BLaER1 (cell line): Measurements from ENCODE around the gene KCTD5.

ENCODE experiments used
- H3K27ac ChIP-seq: shearing (Covaris generic); formaldehyde crosslinking; 2 replicates; pipeline ENCODE4 v1.8.1; 2022
- H3K27me3 ChIP-seq: shearing (Covaris generic); formaldehyde crosslinking; 2 replicates; pipeline ENCODE4 v1.8.1; 2022
- H3K36me3 ChIP-seq: shearing (Covaris generic); formaldehyde crosslinking; 2 replicates; pipeline ENCODE4 v1.8.1; 2022
- H3K4me1 ChIP-seq: shearing (Covaris generic); formaldehyde crosslinking; 2 replicates; pipeline ENCODE4 v1.8.1; 2022
- H3K4me2 ChIP-seq: shearing (Covaris generic); formaldehyde crosslinking; 2 replicates; pipeline ENCODE4 v1.8.1; 2022
- H3K4me3 ChIP-seq: shearing (Covaris generic); formaldehyde crosslinking; 2 replicates; pipeline ENCODE4 v1.8.1; 2022
- H3K9ac ChIP-seq: shearing (Covaris generic); formaldehyde crosslinking; 2 replicates; pipeline ENCODE4 v1.8.1; 2022
- H3K9me3 ChIP-seq: shearing (Covaris generic); formaldehyde crosslinking; 2 replicates; pipeline ENCODE4 v1.8.1; 2022
- H4K20me1 ChIP-seq: shearing (Covaris generic); formaldehyde crosslinking; 2 replicates; pipeline ENCODE4 v1.8.1; 2022
- Cebpa-rat ChIP-seq: shearing (Covaris generic); IDR thresholded peaks from 2 replicates; pipeline ENCODE4 v1.8.1; 2022

KCTD5 gene

DNA sequence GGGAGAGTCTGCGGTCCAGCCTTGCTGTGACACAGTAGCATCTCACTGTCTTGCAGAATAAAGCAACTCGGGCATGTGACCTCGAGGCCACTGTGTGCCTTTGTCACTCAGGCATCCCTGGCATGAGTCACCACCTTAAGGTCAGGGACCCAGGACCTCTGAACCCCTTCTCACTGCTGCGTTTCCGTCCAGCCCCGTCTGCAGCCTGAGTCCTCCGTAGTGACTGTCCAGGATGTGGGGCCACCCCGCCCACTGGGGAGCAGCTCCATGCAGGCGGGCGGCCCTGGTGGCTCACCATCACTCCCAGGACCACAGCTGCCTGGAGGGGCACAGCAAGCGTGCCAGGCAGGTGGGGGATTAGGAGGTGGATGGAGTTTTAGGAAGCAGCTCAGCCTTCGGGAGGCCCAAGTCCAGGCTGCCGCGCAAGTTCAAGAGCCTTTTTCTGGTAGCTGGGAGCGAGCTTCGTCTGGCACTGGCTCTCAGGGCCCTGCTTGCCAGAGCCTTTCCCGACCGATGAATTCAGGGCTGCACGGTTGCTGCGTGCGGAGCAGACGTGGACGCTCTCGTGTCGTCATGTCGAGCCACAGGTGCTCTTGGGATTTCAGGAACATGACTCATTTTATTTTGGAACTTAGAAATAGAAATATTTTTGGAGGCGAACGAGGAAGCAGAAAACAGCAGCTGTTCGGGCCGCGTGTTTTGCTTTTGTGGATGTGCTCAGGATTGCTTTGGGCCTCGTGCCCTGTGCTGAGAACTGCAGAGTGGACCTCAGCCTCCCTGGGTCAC, 16.8 kb downstream of the KCTD5 start:
- peaks cover 59% of the 10 kb centered on the region for H3K36me3 ChIP-seq
- H3K4me1 ChIP-seq, result peaks cover 53% of the 10 kb centered on the region
- no peak for TF ChIP-seq Cebpa-rat
- H3K9me3 ChIP-seq, result no peaks in the 10 kb centered on the region
- H3K9ac ChIP-seq, result no peak overlapping the region
- no peaks in the 10 kb centered on the region for H3K27me3 ChIP-seq
- H4K20me1 ChIP-seq, result peaks cover 78% of the 10 kb centered on the region
- H3K4me2 ChIP-seq, result peak overlapping the region; percentile 97
- no peak overlapping the region for H3K27ac ChIP-seq
- no peak overlapping the region for H3K4me3 ChIP-seq

GRCh38 chr16:2699791-2700600, 17.7 kb downstream of the KCTD5 start:
- TF ChIP-seq Cebpa-rat, result no peak
- Histone ChIP-seq H3K9ac (no peak overlapping the region; the same call in 1 of the 2 replicates), H3K4me2 (peak overlapping the region; percentile 97)

GRCh38 chr16:2700786-2701185, 18.5 kb downstream of the KCTD5 start:
- Histone ChIP-seq H3K4me3 (peak overlapping the region; percentile 59; the same call in 1 of the 2 replicates), H4K20me1 (peaks cover 95% of the 10 kb centered on the region), H3K27me3 (no peaks in the 10 kb centered on the region), H3K36me3 (peaks cover 73% of the 10 kb centered on the region), H3K27ac (no peak overlapping the region; the same call in 1 of the 2 replicates), H3K9me3 (no peaks in the 10 kb centered on the region), H3K4me2 (peak overlapping the region; percentile 97), H3K4me1 (peaks cover 69% of the 10 kb centered on the region), H3K9ac (peak overlapping the region; percentile 17; the same call in 1 of the 2 replicates)
- TF ChIP-seq Cebpa-rat, result no peak

More at GRCh38 chr16:2699791-2700600, 17.7 kb downstream of the KCTD5 start:
- Histone ChIP-seq H3K36me3 (peaks cover 66% of the 10 kb centered on the region), H3K4me1 (peaks cover 61% of the 10 kb centered on the region), H3K9me3 (no peaks in the 10 kb centered on the region), H3K27ac (no peak overlapping the region), H4K20me1 (peaks cover 87% of the 10 kb centered on the region), H3K4me3 (no peak overlapping the region), H3K27me3 (no peaks in the 10 kb centered on the region)

DNA sequence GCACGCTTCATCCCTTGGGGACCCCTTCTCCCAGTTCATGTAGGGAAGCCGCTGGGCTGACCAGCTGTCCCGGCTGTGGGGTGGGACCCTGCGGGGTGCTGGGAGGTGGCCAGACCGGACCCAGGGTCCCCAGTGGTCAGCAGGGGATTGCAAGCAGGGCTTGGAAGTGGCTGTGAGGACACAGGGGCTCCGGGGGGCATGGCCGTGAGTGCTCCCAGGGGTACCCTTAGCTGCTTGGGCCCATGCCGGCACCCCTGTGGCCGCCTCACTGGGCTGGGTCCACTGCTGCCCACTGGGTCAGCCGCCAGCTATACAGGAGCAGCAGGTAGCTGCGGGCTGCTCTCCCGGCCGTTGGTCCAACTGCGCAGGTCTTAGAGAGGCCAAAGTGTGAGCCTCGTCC, 18.9 kb downstream of the KCTD5 start:
- Histone ChIP-seq H3K9ac (peak overlapping the region; percentile 17; the same call in 1 of the 2 replicates), H3K27ac (peak overlapping the region; percentile 44; the same call in 1 of the 2 replicates), H3K4me2 (peak overlapping the region; percentile 97), H3K36me3 (peaks cover 78% of the 10 kb centered on the region), H3K27me3 (no peaks in the 10 kb centered on the region), H3K4me3 (peak overlapping the region; percentile 59), H3K4me1 (peaks cover 71% of the 10 kb centered on the region), H4K20me1 (peaks cover 99% of the 10 kb centered on the region), H3K9me3 (no peaks in the 10 kb centered on the region)
- TF ChIP-seq Cebpa-rat, result no peak

DNA sequence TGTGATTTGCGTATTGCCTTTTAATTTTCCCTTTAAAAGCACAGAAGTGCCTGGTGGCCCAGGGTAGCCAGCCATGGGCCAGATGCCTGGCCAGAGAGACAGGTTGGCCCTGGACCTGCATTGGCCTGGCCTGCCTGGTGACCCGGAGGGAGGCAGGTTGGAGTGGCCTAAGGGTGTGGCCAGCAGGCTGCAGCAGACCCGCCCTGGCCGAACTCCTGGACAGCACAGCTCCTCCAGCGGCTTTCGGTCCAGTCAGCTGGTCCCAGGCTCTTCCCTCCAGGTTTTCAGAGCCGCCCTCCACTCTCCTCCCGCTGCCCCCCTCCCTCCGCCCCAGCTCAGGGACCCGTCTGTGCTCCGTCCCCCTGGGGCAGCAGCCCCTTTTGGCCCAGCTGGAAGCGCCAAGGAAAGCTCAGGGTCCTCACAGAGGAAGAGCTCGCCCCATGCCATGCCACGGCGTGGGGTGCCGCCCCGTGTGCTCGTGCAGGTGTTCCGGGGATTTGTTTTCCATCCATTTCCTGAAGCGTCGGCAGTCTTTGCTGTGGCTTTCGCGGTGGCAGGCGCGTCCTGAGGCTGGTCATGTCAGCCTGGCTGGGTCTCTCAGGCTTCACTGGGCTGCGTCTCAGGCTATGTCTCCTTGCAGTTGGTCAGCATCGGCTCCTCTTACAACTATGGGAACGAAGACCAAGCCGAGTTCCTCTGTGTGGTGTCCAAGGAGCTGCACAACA, 19.6 kb downstream of the KCTD5 start:
- Histone ChIP-seq H3K27ac (0 out of 2 replicates have a peak overlapping the region, but pooled peaks have one; percentile 85), H3K27me3 (no peaks in the 10 kb centered on the region), H3K9ac (peak overlapping the region; percentile 38; the same call in 1 of the 2 replicates), H3K36me3 (peaks cover 76% of the 10 kb centered on the region), H3K9me3 (no peaks in the 10 kb centered on the region), H3K4me3 (peak overlapping the region; percentile 59), H3K4me2 (peak overlapping the region; percentile 97), H4K20me1 (peaks cover 99% of the 10 kb centered on the region), H3K4me1 (peaks cover 71% of the 10 kb centered on the region)
- TF ChIP-seq Cebpa-rat, result no peak

DNA sequence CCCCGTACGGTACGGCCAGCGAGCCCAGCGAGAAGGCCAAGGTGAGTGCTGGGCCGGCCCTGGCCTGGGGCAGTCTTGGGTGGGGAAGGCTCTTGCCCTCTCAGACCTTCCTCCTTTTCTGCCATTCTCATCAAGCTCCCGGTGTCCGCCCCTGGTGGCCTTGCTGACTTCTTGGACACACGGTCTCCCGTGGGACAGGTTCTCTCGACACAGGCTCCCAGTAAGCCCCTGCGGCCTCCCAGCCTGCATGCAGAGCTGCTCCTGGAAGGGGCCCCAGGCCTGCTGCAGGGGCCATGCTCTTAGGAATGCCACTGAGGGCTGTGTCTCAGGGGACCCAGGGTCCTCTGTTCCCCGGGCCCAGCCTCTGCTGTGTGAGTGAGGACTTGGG, 20.1 kb downstream of the KCTD5 start:
- H3K9ac ChIP-seq, result peak overlapping the region; percentile 38; the same call in 1 of the 2 replicates
- H3K4me1 ChIP-seq, result peaks cover 71% of the 10 kb centered on the region
- peak overlapping the region; percentile 97 for H3K4me2 ChIP-seq
- TF ChIP-seq Cebpa-rat, result no peak
- peaks cover 76% of the 10 kb centered on the region for H3K36me3 ChIP-seq
- H3K27ac ChIP-seq, result 0 out of 2 replicates have a peak overlapping the region, but pooled peaks have one; percentile 85
- H3K4me3 ChIP-seq, result peak overlapping the region; percentile 59
- peaks cover 99% of the 10 kb centered on the region for H4K20me1 ChIP-seq
- no peaks in the 10 kb centered on the region for H3K9me3 ChIP-seq
- H3K27me3 ChIP-seq, result no peaks in the 10 kb centered on the region

DNA sequence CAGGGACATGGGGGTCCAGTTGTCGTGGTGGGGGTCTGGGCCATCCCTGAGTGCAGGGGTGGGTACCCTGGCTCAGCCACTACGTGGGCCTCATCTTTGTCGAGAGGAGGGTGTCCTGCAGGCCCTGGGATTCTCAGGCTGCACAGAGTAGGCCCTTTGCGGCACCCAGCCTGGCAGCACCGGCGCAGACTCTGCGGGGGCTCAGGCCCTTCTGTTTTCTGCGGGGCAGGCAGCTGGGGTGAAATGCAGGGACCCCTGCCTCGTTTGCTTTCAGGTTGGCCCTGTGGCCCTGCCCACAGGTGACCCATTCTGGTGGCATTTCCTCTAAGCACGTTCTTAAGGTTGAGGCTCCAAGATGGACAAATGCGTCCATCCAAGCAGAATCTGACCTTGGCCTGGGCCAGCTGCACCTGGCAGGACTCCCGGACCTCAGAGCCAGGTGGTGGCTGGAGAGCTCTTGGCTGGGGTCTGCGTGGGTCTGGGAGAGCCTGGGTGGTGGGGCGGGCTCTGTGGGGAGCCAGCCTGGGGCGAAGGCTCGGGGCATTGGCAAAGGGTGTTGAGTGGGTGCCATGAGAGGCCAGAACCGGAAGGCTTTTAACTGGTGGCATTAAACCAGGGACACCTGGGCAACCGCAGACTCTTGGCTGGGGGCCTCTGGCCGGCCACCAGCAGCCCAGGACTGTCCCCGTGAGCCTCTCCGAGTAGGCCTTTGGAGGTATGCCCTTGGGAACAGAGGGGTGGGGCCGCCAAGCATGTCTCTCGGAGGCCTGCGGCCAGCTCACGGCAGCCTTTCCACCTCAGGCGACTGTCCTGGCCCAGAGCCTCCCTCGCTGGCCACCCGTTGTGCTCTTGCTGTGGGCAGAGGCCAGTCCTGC, 20.8 kb downstream of the KCTD5 start:
- TF ChIP-seq Cebpa-rat, result no peak
- peak overlapping the region; percentile 85 for H3K27ac ChIP-seq
- H3K9ac ChIP-seq, result peak overlapping the region; percentile 68
- H3K4me1 ChIP-seq, result peaks cover 75% of the 10 kb centered on the region
- H3K36me3 ChIP-seq, result peaks cover 76% of the 10 kb centered on the region
- H3K27me3 ChIP-seq, result no peaks in the 10 kb centered on the region
- peak overlapping the region; percentile 59 for H3K4me3 ChIP-seq
- peak overlapping the region; percentile 97 for H3K4me2 ChIP-seq
- no peaks in the 10 kb centered on the region for H3K9me3 ChIP-seq
- peaks cover 99% of the 10 kb centered on the region for H4K20me1 ChIP-seq

- Histone ChIP-seq H4K20me1 (peaks cover 99% of the 10 kb centered on the region), H3K9me3 (no peaks in the 10 kb centered on the region), H3K27ac (peak overlapping the region; percentile 85), H3K9ac (no peak overlapping the region), H3K4me2 (peak overlapping the region; percentile 97), H3K27me3 (no peaks in the 10 kb centered on the region), H3K36me3 (peaks cover 76% of the 10 kb centered on the region), H3K4me3 (peak overlapping the region; percentile 59; the same call in 1 of the 2 replicates), H3K4me1 (peaks cover 83% of the 10 kb centered on the region)
- TF ChIP-seq Cebpa-rat, result no peak
These were observed 22.1 kb downstream of the KCTD5 start for GRCh38 chr16:2704166-2704982.
